ENCODE measurements around the gene S100A8.

Gene S100A8

DNA sequence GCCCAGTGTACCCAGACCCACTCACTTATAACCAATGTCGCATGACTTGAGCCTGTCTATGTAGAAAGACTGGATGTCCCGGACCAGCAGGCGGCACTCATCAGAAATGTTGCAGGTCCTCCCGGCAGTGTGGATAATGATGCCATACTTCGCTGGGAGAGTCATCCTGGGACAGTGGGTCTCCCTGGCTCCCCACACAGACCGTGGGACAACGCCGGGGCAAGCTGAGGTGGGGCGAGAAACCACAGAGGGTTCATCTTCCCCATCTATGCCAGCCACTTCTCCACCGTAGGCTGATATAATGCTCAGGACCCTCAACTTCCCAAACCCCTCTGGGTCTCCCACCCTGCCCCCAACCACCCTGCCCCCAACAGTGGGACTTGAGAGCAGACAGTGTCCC is 50.5 kb downstream of the S100A8 start:
- H3K4me3 ChIP-seq (ENCODE audit: low read length) = no peak overlapping the region
- TF ChIP-seq, protein P1, sequence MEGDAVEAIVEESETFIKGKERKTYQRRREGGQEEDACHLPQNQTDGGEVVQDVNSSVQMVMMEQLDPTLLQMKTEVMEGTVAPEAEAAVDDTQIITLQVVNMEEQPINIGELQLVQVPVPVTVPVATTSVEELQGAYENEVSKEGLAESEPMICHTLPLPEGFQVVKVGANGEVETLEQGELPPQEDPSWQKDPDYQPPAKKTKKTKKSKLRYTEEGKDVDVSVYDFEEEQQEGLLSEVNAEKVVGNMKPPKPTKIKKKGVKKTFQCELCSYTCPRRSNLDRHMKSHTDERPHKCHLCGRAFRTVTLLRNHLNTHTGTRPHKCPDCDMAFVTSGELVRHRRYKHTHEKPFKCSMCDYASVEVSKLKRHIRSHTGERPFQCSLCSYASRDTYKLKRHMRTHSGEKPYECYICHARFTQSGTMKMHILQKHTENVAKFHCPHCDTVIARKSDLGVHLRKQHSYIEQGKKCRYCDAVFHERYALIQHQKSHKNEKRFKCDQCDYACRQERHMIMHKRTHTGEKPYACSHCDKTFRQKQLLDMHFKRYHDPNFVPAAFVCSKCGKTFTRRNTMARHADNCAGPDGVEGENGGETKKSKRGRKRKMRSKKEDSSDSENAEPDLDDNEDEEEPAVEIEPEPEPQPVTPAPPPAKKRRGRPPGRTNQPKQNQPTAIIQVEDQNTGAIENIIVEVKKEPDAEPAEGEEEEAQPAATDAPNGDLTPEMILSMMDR (conservative IDR thresholded peaks at IDR 0.05; ENCODE audit: low read depth, low read length) = no peak
- DNase-seq (ENCODE audit: low read depth) = no peak

Data from retinal pigment epithelial cell (primary cell).